ENCODE data around the gene OSBPL3.

The OSBPL3 gene

DNA sequence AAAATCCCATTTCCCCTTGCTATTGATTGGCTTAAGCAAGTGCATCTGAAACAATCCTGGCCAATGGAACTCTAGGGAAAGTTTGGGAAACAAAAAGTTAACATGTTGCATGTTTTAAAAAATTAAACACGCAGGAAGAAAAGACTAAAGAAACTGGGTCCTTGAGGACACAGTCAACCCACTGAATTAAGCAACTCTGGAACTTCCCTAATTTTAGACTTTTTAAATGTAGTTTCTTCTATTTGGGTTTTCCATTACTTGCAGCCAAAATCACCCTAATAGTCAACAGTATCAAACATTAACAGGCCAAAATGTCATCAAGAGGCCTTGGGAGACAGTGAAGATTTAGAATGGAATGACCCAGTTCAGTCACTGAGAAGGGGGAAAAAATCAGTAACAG is 40.6 kb downstream of the OSBPL3 start:
- TF ChIP-seq, protein P1, sequence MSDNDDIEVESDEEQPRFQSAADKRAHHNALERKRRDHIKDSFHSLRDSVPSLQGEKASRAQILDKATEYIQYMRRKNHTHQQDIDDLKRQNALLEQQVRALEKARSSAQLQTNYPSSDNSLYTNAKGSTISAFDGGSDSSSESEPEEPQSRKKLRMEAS (IDR thresholded peaks at IDR 0.05): no peak
- TF ChIP-seq TCF12 (IDR thresholded peaks at IDR 0.05; ENCODE audit: low read depth) (no peak), CREB1 (IDR thresholded peaks at IDR 0.05; ENCODE audit: low read depth) (no peak), CEBPB (IDR thresholded peaks at IDR 0.05) (no peak), TAF1 (IDR thresholded peaks at IDR 0.05; ENCODE audit: low read depth) (no peak), TEAD4 (IDR thresholded peaks at IDR 0.05) (no peak)
- TF ChIP-seq, protein P2, sequence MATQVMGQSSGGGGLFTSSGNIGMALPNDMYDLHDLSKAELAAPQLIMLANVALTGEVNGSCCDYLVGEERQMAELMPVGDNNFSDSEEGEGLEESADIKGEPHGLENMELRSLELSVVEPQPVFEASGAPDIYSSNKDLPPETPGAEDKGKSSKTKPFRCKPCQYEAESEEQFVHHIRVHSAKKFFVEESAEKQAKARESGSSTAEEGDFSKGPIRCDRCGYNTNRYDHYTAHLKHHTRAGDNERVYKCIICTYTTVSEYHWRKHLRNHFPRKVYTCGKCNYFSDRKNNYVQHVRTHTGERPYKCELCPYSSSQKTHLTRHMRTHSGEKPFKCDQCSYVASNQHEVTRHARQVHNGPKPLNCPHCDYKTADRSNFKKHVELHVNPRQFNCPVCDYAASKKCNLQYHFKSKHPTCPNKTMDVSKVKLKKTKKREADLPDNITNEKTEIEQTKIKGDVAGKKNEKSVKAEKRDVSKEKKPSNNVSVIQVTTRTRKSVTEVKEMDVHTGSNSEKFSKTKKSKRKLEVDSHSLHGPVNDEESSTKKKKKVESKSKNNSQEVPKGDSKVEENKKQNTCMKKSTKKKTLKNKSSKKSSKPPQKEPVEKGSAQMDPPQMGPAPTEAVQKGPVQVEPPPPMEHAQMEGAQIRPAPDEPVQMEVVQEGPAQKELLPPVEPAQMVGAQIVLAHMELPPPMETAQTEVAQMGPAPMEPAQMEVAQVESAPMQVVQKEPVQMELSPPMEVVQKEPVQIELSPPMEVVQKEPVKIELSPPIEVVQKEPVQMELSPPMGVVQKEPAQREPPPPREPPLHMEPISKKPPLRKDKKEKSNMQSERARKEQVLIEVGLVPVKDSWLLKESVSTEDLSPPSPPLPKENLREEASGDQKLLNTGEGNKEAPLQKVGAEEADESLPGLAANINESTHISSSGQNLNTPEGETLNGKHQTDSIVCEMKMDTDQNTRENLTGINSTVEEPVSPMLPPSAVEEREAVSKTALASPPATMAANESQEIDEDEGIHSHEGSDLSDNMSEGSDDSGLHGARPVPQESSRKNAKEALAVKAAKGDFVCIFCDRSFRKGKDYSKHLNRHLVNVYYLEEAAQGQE (IDR thresholded peaks at IDR 0.05; ENCODE audit: low read depth): no peak

DNA sequence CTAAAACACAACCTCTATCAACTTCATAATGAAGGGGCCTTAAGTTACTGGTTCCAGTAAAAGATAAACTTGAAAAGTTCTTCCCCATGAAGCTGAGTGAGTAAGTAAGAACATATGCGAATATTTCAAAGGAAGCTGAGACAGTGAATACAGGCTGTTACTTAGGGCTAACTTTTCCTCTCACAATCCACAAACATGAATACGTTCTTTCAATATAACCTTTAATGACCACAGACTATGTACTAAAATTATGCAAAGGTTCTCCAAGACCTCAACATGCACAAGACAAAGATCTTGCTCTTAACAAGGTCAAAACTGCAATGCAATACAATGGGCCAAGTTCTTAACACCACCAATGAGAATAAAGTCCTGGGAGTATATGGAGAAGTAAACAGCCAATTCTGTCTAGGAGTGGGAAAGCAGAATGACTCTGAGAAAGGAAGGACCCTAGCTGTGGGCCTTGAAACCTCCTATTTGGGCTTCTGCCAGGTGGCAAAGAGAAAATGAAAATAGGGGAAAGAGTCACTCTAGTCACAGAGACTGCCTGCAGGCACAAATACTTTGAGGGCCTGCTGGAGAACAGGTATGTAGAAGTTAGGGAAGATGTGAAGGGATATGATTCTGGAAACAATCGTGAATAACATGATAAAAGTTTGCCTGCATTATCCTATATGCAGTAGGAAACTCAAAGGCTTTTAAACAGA is 43.7 kb downstream of the OSBPL3 start:
- TF ChIP-seq ZBTB7A (IDR thresholded peaks at IDR 0.05; ENCODE audit: low read depth): no peak
- TF ChIP-seq, protein P3, sequence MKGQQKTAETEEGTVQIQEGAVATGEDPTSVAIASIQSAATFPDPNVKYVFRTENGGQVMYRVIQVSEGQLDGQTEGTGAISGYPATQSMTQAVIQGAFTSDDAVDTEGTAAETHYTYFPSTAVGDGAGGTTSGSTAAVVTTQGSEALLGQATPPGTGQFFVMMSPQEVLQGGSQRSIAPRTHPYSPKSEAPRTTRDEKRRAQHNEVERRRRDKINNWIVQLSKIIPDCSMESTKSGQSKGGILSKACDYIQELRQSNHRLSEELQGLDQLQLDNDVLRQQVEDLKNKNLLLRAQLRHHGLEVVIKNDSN (IDR thresholded peaks at IDR 0.05): no peak
- TF ChIP-seq NFIC (IDR thresholded peaks at IDR 0.05): no peak
- TF ChIP-seq, protein P2 (IDR thresholded peaks at IDR 0.05; ENCODE audit: low read depth): no peak
- TF ChIP-seq CEBPB (IDR thresholded peaks at IDR 0.05): no peak
- TF ChIP-seq, protein P1 (IDR thresholded peaks at IDR 0.05): no peak
- TF ChIP-seq EGR1 (IDR thresholded peaks at IDR 0.05): no peak
- TF ChIP-seq TCF12 (IDR thresholded peaks at IDR 0.05; ENCODE audit: low read depth): no peak
- TF ChIP-seq FOXM1 (IDR thresholded peaks at IDR 0.05; ENCODE audit: borderline replicate concordance, low read depth): no peak
- no peak for TF ChIP-seq TEAD4 (IDR thresholded peaks at IDR 0.05)
- TF ChIP-seq EP300 (IDR thresholded peaks at IDR 0.05; ENCODE audit: borderline replicate concordance): no peak
- no peak for TF ChIP-seq CREB1 (IDR thresholded peaks at IDR 0.05; ENCODE audit: low read depth)
- no peak for TF ChIP-seq RAD21 (IDR thresholded peaks at IDR 0.05; ENCODE audit: low read depth)
- no peak for TF ChIP-seq TAF1 (IDR thresholded peaks at IDR 0.05; ENCODE audit: low read depth)
- no peak for TF ChIP-seq YY1 (IDR thresholded peaks at IDR 0.05; ENCODE audit: low read depth)

DNA sequence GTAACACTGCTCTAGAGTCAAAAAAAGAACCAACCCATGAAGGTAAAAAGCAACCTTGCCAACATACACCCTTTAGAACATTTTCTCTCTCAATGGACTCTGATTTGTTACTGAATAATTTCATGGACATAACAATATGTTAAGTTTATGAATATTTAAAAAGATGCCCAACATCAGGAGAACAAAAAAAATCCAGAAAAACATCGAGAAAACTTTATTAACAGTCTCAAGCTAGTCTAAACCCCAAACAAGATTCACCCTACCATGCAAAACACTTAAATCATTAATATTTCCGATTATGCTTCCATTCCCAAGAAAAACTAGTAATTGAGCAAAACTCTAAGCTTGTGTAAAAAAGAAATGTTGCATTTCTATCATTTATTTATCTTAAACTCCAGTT is 46.7 kb downstream of the OSBPL3 start:
- TF ChIP-seq YY1 (IDR thresholded peaks at IDR 0.05; ENCODE audit: low read depth) (no peak), TCF12 (IDR thresholded peaks at IDR 0.05; ENCODE audit: low read depth) (no peak), CEBPB (IDR thresholded peaks at IDR 0.05) (no peak), NFIC (IDR thresholded peaks at IDR 0.05) (no peak), TAF1 (IDR thresholded peaks at IDR 0.05; ENCODE audit: low read depth) (no peak), CREB1 (IDR thresholded peaks at IDR 0.05; ENCODE audit: low read depth) (no peak), TEAD4 (IDR thresholded peaks at IDR 0.05) (no peak), ZBTB7A (IDR thresholded peaks at IDR 0.05; ENCODE audit: low read depth) (no peak), EGR1 (IDR thresholded peaks at IDR 0.05) (no peak)
- TF ChIP-seq, protein P2 (IDR thresholded peaks at IDR 0.05; ENCODE audit: low read depth): no peak
- TF ChIP-seq, protein P1 (IDR thresholded peaks at IDR 0.05): no peak

DNA sequence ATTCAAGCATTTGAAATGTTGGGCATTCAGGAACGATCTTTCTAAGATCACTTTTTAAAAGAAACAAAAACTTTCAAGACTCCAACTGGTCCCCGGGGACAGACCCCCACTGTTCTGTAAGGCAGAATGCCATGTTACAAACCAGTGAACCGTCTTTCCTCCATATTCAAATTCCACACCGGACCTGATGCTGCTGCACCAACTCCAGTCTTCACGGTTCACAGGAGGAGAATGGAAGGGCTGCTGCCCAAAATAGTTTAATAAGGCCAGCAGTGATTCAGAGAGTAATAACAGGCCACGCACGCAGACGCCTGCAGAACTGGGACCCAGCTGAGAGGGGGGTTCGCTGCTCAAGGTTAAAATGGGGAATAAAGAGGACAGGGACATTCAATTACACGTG is 47.2 kb downstream of the OSBPL3 start:
- TF ChIP-seq CEBPB (IDR thresholded peaks at IDR 0.05) (no peak), FOXM1 (IDR thresholded peaks at IDR 0.05; ENCODE audit: borderline replicate concordance, low read depth) (no peak), TEAD4 (IDR thresholded peaks at IDR 0.05) (0 out of 2 replicates have a peak, but pooled peaks have one; percentile 32), CREB1 (IDR thresholded peaks at IDR 0.05; ENCODE audit: low read depth) (no peak), RAD21 (IDR thresholded peaks at IDR 0.05; ENCODE audit: low read depth) (no peak), YY1 (IDR thresholded peaks at IDR 0.05; ENCODE audit: low read depth) (peak; percentile 68), ZBTB7A (IDR thresholded peaks at IDR 0.05; ENCODE audit: low read depth) (no peak), TCF12 (IDR thresholded peaks at IDR 0.05; ENCODE audit: low read depth) (no peak), TAF1 (IDR thresholded peaks at IDR 0.05; ENCODE audit: low read depth) (no peak), NFIC (IDR thresholded peaks at IDR 0.05) (peak; percentile 17; the same call in 1 of the 2 replicates), EP300 (IDR thresholded peaks at IDR 0.05; ENCODE audit: borderline replicate concordance) (no peak), EGR1 (IDR thresholded peaks at IDR 0.05) (no peak)
- TF ChIP-seq, protein P2 (IDR thresholded peaks at IDR 0.05; ENCODE audit: low read depth): no peak
- TF ChIP-seq, protein P1 (IDR thresholded peaks at IDR 0.05): no peak
- TF ChIP-seq, protein P3 (IDR thresholded peaks at IDR 0.05): no peak
